ENCODE results near the gene TBL2. TPM values are rescaled to one million over a fixed set of nuclear protein-coding genes. Genes with fewer than 3 reads are reported as not detected.
"Not testable (repeated sequence)": the region's sequence is repeated elsewhere in the genome, so short reads cannot be mapped to it uniquely, and the experiment has no call there.

TBL2 gene
- total RNA-seq, 2 donors from 2014 or later: 34.7 to 43.5 TPM

DNA sequence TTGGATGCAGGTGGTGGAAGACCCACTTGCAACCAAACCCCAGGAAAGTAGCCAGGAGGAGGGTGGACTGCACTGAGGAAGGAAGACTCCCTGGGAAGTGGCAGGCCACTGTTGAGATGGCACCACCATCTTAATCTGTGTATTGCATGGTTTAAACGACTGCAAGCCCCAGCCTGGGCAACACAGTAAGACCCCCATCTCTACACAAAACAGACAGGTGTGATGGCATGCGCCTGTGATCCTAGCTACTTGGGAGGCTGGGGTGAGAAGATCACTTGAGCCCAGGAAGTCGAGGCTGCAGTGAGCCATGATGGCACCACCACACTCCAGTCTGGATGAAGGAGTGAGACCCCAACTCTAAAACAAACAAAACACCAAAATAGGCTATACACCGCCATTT is 11.2 kb downstream of the TBL2 start:
- Mint-ChIP-seq H3K9me3 (no peaks in the 10 kb centered on the region), H3K4me3 (no peak overlapping the region), H3K27me3 (no peaks in the 10 kb centered on the region), H3K27ac (no peak overlapping the region), H3K4me1 (peaks cover 19% of the 10 kb centered on the region), H3K36me3 (ENCODE audit: low read depth) (peaks cover 36% of the 10 kb centered on the region)
- no peak for ATAC-seq (replicated peaks)

DNA sequence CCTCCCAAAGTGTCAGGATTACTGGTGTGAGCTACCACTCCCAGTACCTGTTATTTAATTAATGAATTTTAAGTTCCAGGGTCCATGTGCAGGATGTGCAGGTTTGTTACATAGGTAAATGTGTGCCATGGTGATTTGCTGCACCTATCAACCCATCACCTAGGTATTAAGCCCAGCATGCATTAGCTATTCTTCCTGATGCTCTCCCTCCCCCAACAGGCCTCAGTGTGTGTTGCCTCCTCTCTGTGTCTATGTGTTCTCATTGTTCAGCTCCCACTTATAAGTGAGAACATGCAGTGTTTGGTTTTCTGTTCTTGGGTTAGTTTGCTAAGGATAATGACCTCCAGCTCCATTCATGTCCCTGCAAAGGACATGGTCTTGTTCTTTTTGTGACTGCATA is 11.9 kb downstream of the TBL2 start:
- Mint-ChIP-seq H3K4me1 (peaks cover 19% of the 10 kb centered on the region), H3K4me3 (peak overlapping the region; percentile 74), H3K27ac (peak overlapping the region; percentile 58), H3K36me3 (ENCODE audit: low read depth) (peaks cover 29% of the 10 kb centered on the region)
- H3K9me3 Mint-ChIP-seq; ATAC-seq (replicated peaks); H3K27me3 Mint-ChIP-seq: not testable (repeated sequence)

- H3K9me3 Mint-ChIP-seq: no peaks in the 10 kb centered on the region
- no peaks in the 10 kb centered on the region for H3K27me3 Mint-ChIP-seq
- H3K4me3 Mint-ChIP-seq: peak overlapping the region; percentile 74
- peak; percentile 19 for ATAC-seq (replicated peaks)
- H3K27ac Mint-ChIP-seq: peak overlapping the region; percentile 58
- H3K4me1 Mint-ChIP-seq: peaks cover 19% of the 10 kb centered on the region
- H3K36me3 Mint-ChIP-seq (ENCODE audit: low read depth): peaks cover 23% of the 10 kb centered on the region
Measured at GRCh38 chr7:73565675-73566340, 12.6 kb downstream of the TBL2 start.

- ATAC-seq (replicated peaks): no peak
- Mint-ChIP-seq H3K4me1 (peaks cover 12% of the 10 kb centered on the region), H3K27ac (no peak overlapping the region), H3K27me3 (no peaks in the 10 kb centered on the region), H3K36me3 (ENCODE audit: low read depth) (peaks cover 7% of the 10 kb centered on the region), H3K9me3 (no peaks in the 10 kb centered on the region), H3K4me3 (no peak overlapping the region)
Measured at GRCh38 chr7:73560109-73560835, 18.1 kb downstream of the TBL2 start.

DNA sequence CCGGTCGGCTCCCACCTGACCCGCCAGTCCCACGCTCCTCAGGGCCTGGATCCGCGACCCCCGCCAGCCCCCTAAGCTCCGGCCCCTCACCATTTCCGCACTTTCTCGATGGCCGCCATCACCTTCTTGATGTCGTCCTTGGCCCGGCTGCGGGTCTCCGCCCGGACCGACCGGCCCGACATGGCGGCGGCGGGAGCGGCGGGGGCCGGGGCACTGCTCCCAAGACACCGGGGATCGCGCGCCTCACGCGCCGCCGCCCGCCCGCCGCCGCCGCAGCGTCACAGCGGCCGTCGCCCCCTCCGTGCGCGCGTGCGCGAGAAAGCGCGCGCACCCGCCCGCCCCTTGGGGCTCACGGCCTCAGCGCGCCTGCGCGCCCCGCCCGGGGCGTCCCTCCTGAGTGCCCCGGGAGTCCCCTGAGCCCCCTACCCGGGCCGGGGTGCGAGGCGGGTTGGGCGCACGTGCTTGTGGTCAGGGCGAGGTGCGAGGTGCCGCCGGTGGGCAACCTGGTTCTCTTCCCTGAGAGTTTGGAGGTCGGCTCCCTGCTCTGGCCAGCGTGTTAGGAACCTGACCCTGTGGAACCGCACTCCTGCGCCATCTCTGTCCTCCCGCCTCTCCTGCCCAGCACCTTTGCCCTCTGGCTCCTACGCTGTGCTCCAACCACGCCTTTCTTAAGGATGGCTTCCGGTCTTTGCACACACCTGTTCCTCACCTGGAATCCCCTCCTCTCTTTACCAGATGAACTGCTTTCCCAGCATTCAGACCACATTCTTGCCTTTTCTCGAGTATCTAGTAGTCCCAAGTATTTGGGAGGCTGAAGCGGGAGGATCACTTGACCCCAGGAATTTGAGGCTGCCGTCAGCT is 20.8 kb downstream of the TBL2 start, which contains the start of gene BCL7B:
Gene BCL7B, minus strand, starts transcription at position 294 of the 861 bp plus-strand sequence. Its CDS starts 112 bp downstream, at position 182.
- no peaks in the 10 kb centered on the region for H3K27me3 Mint-ChIP-seq

DNA sequence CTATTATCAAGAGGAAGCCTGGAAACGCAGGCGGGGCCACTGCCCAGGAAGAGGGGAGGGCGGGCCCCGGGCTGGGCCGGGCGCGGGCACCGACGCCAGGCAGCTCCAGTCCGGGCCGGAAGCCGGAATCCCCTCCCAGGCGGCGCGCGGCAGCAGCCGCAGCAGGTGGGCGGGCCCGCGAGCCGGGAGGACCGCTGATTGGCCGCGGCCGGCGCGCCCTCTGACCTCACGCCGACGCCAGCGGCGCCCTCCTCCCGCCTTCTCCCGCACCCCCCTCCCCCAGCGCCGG is 21.3 kb downstream of the TBL2 start:
- Mint-ChIP-seq H3K9me3 (no peaks in the 10 kb centered on the region), H3K27me3 (no peaks in the 10 kb centered on the region), H3K4me3 (peak overlapping the region; percentile 94), H3K27ac (peak overlapping the region; percentile 98), H3K36me3 (ENCODE audit: low read depth) (peaks cover 39% of the 10 kb centered on the region), H3K4me1 (peaks cover 20% of the 10 kb centered on the region)
- peak; percentile 93 for ATAC-seq (replicated peaks)

More for the DNA sequence above, 20.8 kb downstream of the TBL2 start, which contains the start of gene BCL7B:
- peak; percentile 64 for ATAC-seq (replicated peaks)
- Mint-ChIP-seq H3K36me3 (ENCODE audit: low read depth) (peaks cover 33% of the 10 kb centered on the region), H3K9me3 (no peaks in the 10 kb centered on the region), H3K27ac (peak within 1 kb of the TSS; percentile 98), H3K4me3 (peak within 1 kb of the TSS; percentile 94), H3K4me1 (peaks cover 18% of the 10 kb centered on the region)

GRCh38 chr7:73556208-73557107 is 21.9 kb downstream of the TBL2 start:
- H3K4me1 Mint-ChIP-seq: peaks cover 22% of the 10 kb centered on the region
- ATAC-seq (replicated peaks): no peak

DNA sequence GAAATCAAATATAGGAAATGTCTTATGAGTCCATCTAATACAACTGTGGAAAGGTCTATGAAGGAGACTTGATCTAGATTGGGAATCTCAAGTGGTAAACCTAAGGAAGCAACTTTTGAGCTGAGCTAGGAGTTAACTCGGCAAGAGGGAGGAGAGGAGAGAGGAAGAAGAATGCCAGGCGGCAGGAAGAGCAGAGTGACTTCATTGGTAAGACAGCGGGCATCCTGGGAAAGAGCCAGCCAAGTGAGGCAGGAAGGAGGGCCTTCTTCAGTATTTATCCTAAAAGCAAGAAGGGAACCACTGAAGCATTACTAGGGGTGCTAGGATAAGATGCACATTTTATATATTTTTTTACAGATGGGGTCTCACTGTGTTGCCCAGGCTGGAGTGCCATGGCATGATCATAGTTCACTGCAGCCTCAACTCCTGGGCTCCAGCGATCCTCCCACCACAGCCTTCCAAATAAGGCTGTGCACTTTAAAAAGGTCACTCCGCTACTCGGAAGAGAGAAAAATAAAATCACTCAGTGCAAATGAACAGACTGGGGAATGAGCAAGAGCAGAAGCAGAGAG is 22.9 kb downstream of the TBL2 start:
- peaks cover 26% of the 10 kb centered on the region for H3K4me1 Mint-ChIP-seq
- H3K27ac Mint-ChIP-seq: peak overlapping the region; percentile 98
- H3K27me3 Mint-ChIP-seq: no peaks in the 10 kb centered on the region
- no peaks in the 10 kb centered on the region for H3K9me3 Mint-ChIP-seq
- H3K4me3 Mint-ChIP-seq: peak overlapping the region; percentile 94
- no peak for ATAC-seq (replicated peaks)
- H3K36me3 Mint-ChIP-seq (ENCODE audit: low read depth): peaks cover 54% of the 10 kb centered on the region

More at GRCh38 chr7:73556208-73557107, 21.9 kb downstream of the TBL2 start:
- Mint-ChIP-seq H3K9me3 (no peaks in the 10 kb centered on the region), H3K36me3 (ENCODE audit: low read depth) (peaks cover 45% of the 10 kb centered on the region), H3K4me3 (peak overlapping the region; percentile 94), H3K27me3 (no peaks in the 10 kb centered on the region), H3K27ac (peak overlapping the region; percentile 98)

GRCh38 chr7:73550093-73550492 is 28.3 kb downstream of the TBL2 start:
- Mint-ChIP-seq H3K4me1 (peaks cover 18% of the 10 kb centered on the region), H3K36me3 (ENCODE audit: low read depth) (peaks cover 95% of the 10 kb centered on the region)
- not testable (repeated sequence) for H3K9me3 Mint-ChIP-seq; H3K27me3 Mint-ChIP-seq; ATAC-seq (replicated peaks); H3K4me3 Mint-ChIP-seq; H3K27ac Mint-ChIP-seq

DNA sequence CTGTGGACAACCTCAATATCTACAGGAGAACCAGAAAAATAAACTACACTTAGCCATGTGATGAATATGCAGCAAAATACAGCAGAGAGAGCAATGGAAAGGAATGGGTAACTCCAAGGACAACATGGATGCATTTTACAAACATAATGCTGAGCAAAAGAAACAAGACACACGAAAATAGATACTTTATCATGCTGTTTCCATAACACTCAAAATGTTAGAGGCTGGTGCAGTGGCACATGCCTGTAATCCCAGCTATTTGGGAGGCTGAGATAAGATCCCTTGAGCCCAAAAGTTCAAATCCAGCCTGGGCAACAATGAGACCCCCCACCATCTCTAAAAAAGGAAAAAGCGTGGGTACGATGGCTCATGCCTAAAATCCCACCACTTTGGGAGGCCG is 29.2 kb downstream of the TBL2 start:
- H3K27me3 Mint-ChIP-seq: no peaks in the 10 kb centered on the region
- H3K27ac Mint-ChIP-seq: peak overlapping the region; percentile 62
- no peak for ATAC-seq (replicated peaks)
- H3K4me3 Mint-ChIP-seq: no peak overlapping the region
- peaks cover 93% of the 10 kb centered on the region for H3K36me3 Mint-ChIP-seq (ENCODE audit: low read depth)
- no peaks in the 10 kb centered on the region for H3K9me3 Mint-ChIP-seq
- peaks cover 14% of the 10 kb centered on the region for H3K4me1 Mint-ChIP-seq

DNA sequence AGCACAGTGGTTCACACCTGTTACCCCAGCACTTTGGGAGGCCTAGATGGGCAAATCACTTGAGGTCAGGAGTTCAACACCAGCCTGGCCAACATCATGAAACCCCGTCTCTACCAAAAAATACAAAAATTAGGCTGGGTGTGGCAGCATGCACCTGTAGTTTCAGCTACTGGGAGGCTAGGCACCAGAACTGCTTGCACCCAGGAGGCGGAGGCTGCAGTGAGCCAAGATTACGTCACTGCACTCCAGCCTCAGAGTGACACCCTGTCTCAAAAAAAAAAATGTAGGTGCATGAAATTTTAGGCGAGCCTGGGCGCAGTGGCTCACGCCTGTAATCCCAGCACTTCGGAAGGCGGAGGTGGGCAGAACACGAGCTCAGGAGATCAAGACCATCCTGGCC is 30.5 kb downstream of the TBL2 start:
- Mint-ChIP-seq H3K9me3 (no peaks in the 10 kb centered on the region), H3K4me1 (peaks cover 19% of the 10 kb centered on the region), H3K36me3 (ENCODE audit: low read depth) (peaks cover 92% of the 10 kb centered on the region), H3K4me3 (no peak overlapping the region), H3K27ac (no peak overlapping the region), H3K27me3 (no peaks in the 10 kb centered on the region)
- no peak for ATAC-seq (replicated peaks)

DNA sequence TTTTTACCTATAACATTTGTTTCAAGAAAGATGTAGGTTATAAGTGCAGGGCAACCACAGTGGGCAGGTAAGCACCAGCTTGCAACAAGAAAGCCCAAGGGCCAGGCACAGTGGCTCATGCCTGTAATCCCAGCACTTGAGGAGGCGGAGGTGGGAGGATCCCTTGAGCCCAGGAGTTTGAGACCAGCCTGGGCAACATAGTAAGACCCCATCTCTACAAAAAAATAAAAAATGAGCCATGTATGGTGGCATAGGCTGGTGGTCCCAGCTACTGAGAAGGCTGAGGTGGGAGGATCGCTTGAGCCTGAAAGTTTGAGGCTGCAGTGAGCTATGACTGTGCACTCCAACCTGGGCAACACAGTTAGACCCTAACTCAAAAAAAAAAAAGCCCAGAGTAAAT is 33.7 kb downstream of the TBL2 start:
- H3K27me3 Mint-ChIP-seq: no peaks in the 10 kb centered on the region
- no peak overlapping the region for H3K27ac Mint-ChIP-seq
- peaks cover 97% of the 10 kb centered on the region for H3K36me3 Mint-ChIP-seq (ENCODE audit: low read depth)
- peaks cover 10% of the 10 kb centered on the region for H3K4me1 Mint-ChIP-seq
- no peak for ATAC-seq (replicated peaks)
- H3K9me3 Mint-ChIP-seq: no peaks in the 10 kb centered on the region
- no peak overlapping the region for H3K4me3 Mint-ChIP-seq

DNA sequence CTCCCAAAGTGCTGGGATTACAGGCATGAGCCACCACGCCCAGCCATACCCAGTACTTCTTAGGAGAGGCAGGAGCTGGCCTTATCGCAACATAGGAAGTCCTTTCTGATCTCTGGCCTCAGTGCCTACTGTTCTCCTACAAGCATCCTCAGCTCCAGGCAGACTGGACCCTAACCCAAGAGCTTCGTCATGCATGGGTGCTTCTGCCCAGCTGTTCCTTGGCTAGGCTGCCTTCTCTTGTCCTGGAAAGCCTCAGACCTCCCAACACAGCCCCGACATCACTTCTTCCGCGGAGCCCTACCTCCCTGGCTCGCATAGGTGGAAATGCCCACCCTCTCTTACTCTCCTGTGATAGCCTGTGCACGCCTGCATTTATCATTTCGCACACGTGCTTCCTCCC is 36.7 kb downstream of the TBL2 start:
- peaks cover 97% of the 10 kb centered on the region for H3K36me3 Mint-ChIP-seq (ENCODE audit: low read depth)
- H3K9me3 Mint-ChIP-seq: no peaks in the 10 kb centered on the region
- H3K4me3 Mint-ChIP-seq: no peak overlapping the region

More for the DNA sequence above, 36.7 kb downstream of the TBL2 start:
- no peak for ATAC-seq (replicated peaks)
- H3K27me3 Mint-ChIP-seq: no peaks in the 10 kb centered on the region
- H3K4me1 Mint-ChIP-seq: peaks cover 4% of the 10 kb centered on the region
- no peak overlapping the region for H3K27ac Mint-ChIP-seq
